GM18505 (cell line): ENCODE measurements around the gene WDR35.

Experiments used
- ATAC-seq: cut with Tn5 transposase; IDR thresholded peaks from one replicate; pipeline ENCODE4 v1.9.1; 2021; ENCODE audit not compliant: unreplicated experiment
- POLR2A ChIP-seq: IDR thresholded peaks from 4 replicates; pipeline ENCODE4 v1.6.1; 2011; ENCODE audit warnings: borderline replicate concordance; ENCODE audit not compliant: insufficient read depth, insufficient read length; ENCODE audit errors: extremely low read depth

WDR35 gene

DNA sequence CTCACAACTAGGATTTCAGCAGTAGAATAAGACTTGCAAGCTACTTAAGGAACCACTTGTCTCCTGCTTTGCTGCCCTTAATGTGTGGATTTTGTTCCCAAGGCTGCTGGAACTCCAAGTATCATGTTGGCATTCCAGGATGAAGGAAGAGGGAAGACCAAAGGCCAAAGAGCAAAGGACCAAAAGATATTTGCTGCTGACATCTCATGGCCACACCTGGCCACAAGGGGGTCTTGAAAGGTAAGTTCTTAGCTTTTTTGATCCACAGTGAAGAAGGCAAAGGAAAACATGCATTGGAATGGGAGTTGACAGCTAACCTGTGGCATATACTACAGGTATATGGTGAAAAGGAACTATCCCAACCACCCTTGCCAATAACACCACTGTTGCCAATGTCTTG lies 26.4 kb upstream of the WDR35 start:
- no peak for ATAC-seq
- TF ChIP-seq POLR2A, result no peak

DNA sequence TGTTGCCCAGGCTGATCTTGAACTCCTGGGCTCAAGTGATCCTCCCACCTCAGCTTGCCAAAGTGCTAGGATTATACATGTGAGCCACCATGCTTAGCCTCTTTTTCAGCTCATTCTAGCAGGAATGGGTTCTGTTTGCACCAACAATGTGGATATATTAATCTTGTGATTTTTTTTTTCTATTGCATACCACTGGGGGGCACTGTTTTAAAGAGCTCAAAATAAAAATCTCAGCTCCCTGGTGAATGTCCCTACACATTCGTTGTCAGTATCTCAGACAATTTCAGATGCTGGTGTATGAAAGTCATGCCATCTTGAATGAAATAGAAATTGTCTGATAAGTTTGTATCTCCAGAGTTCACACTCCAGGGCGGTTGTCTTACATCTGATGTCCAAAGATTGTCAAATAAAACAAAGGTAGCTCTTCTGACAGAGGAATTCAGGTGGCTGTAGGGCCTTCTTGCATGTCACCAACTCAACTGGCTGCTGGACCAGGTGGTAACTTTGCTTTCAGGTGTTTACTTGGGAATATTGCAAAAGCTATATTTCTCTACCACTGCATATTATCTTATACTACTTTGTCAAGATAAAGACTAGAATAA lies 25.7 kb upstream of the WDR35 start:
- TF ChIP-seq POLR2A, result no peak
- ATAC-seq, result no peak

DNA sequence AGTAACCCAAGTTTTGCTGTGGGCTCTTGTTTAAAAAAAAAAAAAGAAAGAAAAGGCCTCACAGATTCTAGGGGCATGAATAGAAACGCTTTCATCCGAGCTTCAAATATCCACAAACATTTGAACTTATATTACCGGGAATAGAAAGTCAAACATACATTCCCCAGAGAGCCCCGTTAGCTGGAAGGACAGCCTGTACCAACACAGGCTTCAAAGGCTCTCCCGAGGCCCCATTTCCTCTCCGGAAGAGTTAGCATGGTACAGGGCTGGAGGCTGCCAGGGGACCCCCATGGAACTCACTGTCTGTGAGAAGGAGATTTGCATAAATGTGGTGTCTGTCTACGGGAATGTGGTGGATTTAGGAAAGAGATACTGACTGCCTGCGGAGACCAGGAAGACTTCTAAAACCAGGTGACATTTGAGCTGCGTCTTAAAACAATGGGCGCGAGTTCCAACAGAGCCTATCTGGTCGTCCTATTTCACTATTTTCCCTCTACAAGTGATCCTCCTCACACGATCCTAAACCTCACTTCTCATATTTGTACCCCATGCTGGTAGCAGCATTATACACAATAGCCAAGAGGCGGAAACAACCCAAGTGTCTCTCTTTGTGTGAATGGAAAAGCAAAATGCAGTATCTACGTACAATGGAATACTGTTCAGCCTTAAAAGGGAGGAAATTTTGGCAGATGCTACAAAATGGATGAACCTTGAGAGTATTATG lies 23.4 kb upstream of the WDR35 start:
- TF ChIP-seq POLR2A, result no peak
- ATAC-seq, result no peak

DNA sequence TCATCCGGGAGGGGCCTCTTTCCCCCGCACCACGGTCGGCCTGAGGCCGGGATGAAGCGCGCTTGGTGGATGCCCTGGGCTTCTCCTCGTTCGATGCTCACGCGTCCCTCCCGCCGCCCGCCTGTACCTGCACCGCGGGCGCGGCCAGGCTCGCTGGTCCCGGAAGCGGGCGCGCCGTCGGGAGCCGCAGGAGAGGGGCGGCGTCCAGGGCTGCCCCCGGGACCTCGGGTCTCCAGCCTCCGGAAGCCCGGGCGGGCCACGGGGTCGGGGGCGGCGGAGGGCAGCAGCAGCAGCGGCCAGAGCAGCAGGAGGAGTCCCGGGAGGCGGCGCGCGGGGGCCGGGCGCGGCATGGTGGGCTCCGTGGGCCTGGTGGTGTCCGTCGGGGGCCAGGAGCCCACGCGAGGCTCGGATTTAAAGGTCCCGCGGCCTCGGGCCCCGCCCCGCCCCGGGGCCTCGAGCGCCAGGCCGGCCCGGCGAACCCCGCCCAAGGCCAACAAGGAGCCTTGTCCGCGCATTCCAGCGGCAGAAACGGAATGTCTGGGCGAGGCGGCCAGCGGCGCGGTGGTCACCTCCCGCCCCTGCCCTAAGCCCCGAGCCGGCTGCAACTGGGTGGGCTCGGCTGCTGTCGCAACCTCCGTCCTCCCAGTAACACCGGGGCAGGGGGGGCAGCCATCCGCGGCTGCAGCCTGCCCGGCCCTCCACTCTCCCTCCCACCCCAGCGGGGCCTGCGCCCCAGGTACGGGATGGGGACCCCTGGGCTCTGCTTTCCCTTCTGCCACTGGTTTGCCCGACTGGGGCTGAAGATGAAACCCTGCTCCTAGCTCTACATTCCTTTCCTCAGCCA lies 22.6 kb upstream of the WDR35 start, which contains the start of gene MATN3:
Gene MATN3, minus strand, starts transcription at position 387 of the 844 bp plus-strand sequence. Its CDS starts 37 bp downstream, at position 350.
- no peak for TF ChIP-seq POLR2A
- no peak for ATAC-seq

DNA sequence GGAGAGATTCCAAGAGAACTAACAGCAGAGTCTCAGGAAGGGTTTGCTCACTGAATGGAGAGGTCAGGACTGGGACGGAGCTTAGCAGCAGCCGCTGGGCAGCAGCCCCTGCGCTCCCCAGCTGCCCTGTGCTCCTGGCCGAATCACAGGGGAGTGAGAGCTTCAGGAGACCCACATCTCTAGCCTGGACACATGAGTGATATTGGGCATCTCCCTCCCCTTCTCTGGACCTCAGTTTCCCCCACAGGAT lies 22.1 kb upstream of the WDR35 start:
- no peak for ATAC-seq
- no peak for TF ChIP-seq POLR2A

DNA sequence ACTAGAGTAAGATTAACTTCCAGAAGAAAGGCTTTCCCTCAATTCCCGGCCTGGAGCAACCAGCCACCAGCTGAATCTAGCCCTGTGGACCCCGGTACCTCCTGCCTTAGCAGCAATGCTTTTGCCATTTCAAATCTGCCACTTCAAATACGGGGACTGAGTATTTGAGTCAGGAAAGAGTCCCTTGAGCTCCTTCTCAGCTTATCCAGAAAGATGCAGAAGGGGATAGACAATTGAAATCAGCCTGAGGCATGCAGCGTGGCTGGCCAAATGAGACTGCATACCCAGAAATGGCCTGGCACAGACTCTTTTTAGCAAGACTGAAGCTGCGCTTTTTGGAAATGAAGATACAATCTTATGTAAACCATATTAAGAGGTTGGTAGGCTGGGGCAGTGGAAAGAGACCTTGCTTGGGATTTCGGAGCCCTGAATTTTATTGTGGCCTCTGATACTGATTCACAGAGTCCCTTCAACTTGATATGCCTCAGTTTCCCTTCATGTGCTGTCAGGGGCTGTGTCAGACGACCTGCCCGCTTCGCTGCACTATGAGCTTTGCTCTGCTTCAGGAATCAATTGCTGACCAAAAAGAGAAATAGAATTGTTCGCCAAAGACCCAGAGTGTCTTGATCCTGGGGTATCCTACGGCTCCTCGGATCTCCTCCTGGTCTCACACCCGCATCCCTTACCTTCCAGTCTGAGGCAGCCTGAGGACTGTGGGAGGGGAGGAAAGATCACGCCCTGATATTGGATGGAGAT lies 21.5 kb upstream of the WDR35 start:
- ATAC-seq, result no peak
- no peak for TF ChIP-seq POLR2A

DNA sequence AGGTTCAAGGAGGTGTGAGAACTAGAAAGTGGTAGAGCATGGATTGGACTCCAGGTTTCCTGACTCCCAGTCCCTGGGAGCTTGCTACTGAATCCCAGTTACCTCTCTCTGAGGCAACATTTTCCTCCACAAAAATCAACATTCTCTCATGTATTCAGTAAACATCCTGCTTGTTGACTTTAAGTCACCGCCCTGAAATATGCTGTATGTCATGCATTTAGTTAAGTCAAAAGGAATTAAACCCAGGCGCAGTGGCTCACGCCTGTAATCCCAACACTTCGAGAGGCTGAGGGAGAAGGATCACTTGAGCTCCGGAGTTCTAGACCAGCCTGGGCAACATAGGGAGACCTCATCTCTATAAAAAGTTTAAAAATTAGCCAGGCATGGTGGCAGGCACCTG lies 18.8 kb upstream of the WDR35 start:
- no peak for TF ChIP-seq POLR2A
- ATAC-seq, result no peak

DNA sequence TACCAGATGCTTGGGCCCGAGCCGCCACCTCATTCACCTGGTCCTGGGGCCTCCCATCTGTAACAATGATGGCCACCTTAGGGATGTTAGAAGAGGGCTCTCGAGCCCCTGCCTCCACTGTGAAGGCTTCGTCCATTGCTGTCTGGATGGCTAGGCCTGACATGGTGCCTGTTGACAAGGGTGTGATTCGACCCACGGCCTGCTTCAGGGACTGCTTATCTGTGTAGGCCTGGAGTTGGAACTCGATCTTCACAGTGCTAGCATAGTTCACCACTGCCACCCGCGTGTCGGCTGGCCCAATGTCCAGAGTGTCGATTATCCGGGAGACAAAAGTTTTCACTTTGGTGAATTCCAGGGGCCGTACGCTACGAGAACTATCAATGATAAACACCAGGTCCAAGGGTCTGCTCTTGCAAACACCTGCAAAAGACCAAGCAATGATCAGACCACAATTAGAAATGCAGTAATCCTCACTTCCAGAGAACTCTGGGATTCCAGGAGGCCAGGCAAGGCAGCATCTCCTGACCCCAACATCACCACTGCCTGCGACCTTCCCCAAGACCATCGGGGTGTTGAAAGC lies 16.1 kb upstream of the WDR35 start:
- TF ChIP-seq POLR2A, result no peak
- no peak for ATAC-seq

DNA sequence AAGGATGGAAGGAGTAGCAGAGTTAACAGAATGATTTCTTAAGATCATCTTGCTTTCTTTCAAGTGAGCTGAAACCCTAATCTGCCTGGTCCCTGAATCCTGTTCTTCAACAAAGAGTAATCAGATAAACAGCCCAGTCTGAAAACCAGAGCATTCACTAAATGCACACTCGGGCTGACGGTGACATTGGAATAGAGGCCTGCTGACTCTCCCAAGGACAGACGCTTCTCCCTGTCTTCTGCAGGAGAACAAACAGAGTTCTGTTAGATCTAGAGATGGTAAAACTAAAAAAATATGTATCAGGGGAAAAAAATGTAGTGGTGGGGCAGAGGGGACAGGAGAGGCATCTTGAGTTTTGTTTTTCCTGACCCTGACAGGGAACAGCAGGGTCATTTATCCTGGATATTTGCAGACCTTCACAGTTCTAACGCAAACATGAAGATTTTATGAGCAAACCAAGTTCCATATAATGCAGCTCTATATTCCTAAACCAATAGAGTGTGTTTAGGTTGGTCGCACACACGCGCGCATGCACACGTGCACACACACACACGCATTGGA lies 15.2 kb upstream of the WDR35 start:
- no peak for ATAC-seq
- no peak for TF ChIP-seq POLR2A

DNA sequence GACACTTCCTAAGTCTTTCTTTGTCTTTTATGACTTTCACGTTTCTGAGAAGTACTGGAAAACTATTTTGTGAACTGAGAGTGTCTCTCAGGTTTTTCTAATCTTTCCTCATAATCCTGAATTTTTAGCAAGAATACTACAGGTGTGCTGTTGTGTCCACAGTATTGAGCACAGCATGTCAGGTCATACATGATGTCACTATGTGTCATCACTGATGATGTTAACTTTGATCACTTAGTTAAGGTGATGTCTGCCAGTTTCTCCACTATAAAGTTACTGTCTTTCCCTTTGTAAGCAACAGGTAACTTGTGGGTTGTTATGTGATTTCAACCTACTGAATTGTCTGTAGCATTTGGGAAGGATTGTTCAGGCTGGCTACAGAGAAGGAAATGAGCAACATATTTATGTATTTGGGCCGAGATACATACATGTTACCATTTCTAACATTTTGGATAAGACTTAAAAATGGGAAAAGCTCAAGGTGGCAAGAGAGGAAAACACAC lies 11.5 kb upstream of the WDR35 start:
- no peak for TF ChIP-seq POLR2A
- ATAC-seq, result no peak

DNA sequence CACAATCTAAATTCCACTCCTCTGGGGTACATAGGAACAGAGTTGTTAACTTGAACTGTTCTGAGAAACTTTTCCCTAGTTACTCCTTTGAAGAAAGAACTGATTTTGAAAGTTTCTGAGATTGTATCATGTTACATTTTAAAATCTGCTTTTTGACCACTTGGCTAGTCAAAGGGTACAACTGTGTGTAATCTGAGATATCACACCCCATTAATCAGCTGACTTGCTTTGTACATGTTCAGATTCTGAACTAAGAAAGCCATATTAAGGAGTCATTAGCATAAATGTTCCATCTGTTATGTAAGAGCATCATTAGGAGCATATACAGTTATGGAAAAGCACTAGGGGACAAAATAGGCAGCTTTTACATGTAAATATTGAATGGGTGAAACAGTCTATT lies 3.8 kb upstream of the WDR35 start:
- no peak for ATAC-seq
- TF ChIP-seq POLR2A, result no peak

DNA sequence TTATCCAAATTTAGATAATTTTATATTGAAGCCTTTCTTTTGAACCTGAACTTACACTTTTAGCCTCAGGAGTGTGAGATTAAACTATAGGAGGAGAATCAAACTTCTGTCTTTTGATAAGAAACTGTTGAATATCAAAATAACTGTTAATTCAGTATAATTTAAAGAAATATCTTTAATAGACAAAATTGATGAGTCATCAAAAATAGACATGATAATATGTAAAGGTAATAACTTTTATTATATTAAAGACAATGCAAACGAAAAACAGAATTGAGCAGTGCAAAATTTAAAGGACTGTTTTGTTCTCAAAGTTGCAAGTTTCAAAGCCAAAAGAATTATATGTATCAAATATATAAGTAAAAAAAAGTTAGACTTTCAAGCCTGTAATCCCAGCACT lies 2.0 kb upstream of the WDR35 start:
- ATAC-seq, result no peak
- no peak for TF ChIP-seq POLR2A

DNA sequence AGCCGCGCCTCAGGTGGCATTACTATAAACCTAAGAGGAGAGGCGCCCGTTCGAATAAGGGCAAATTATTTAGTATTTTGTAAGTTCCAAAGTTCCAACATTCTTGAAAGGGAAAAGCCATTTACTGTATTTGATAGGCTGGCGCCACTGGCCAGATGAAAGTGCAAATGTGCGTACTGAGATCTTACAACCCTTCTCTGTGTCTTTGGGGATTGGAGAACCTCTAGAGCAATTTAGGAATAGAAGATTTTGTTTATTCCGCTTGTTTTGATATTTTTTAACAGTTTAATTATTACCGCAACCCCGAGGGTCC lies 467 bp upstream of the WDR35 start:
- ATAC-seq, result no peak
- no peak for TF ChIP-seq POLR2A

DNA sequence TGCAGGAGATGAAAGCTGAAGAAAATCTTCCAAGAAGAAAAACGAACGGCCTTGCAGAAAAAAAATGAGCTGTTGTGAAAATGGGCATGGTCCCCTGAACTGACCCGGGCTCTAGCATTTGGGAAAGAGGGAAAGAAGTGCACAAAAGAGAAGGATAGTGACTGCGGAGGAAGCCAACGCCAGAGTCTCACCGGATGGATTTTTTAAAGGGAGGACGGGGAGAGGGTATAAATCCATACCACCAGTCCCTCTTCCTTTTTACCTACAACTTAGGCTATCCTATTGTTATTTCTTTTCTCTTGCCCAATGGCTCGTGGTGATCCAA lies 601 bp downstream of the WDR35 start:
- ATAC-seq, result no peak

DNA sequence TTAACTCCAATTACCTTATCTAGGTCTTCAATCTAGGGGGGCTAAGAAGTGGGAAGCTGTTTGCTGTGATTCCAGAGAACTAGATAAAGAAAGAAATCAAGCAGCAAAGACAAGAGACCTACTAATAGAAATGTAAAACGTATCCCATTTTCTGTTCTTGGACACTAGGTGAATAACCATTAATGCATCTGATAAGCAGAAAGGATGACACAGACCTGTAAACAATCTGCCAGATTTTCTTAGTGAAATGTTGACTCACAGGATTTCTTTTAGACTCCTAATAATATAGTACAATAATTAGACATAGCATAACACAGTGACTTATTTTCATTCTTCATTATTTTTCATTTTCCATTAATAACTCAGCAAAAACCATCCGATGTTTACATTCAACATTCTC lies 1.3 kb downstream of the WDR35 start:
- TF ChIP-seq POLR2A, result no peak
- no peak for ATAC-seq

More for the DNA sequence above, 601 bp downstream of the WDR35 start:
- TF ChIP-seq POLR2A, result no peak
